ENCODE results near the gene TCF25.

DNA sequence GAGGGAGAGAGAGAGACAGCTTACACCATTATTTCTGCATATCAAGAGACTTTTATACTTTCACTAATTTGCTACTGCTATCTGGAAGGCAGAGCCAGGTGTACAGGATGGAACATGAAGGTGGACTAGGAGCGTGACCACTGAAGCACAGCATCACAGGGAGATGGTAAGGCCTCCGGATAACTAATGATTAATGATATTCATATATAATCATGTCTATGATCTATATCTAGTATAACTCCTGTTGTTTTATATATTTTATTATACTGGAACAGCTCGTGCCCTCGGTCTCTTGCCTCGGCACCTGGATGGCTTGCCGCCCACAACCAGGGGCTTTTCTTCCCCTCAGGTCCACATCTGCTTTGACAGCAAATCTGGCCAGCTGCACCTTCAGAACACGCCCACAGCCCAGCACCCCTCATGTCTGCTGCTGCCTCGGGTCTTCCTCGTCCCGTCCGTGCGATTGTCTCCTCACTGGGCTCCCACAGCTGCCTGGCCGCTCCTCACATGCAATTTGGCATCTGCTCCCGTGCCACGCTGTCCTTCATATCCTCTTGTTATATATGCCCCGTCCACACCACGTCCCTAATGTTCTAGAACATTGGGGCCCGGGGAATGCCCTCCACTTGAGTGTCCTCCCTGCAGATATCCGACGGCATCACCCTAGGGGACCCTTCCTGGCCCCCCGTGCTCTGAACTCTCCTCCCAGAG is 64.9 kb downstream of the TCF25 start:
- TF ChIP-seq POLR2AphosphoS5 (IDR thresholded peaks at IDR 0.05; ENCODE audit: low read depth, low read length), result no peak
- no peak for TF ChIP-seq POLR2A (IDR thresholded peaks at IDR 0.05; ENCODE audit: low read depth, low read length)
- no peak for TF ChIP-seq TAF1 (IDR thresholded peaks at IDR 0.05; ENCODE audit: borderline replicate concordance, low read depth, low read length)
